CD4-positive, alpha-beta T cell treated with Interleukin-6 at 100 ng/mL for 8 hours (primary cell): ENCODE data around the gene EPHA8.

Source experiments
- DNase-seq: peaks from one replicate; pipeline ENCODE4 v3.0.0-alpha.2; 2020; ENCODE audit warnings: mixed read lengths, low spot score

The EPHA8 gene

DNA sequence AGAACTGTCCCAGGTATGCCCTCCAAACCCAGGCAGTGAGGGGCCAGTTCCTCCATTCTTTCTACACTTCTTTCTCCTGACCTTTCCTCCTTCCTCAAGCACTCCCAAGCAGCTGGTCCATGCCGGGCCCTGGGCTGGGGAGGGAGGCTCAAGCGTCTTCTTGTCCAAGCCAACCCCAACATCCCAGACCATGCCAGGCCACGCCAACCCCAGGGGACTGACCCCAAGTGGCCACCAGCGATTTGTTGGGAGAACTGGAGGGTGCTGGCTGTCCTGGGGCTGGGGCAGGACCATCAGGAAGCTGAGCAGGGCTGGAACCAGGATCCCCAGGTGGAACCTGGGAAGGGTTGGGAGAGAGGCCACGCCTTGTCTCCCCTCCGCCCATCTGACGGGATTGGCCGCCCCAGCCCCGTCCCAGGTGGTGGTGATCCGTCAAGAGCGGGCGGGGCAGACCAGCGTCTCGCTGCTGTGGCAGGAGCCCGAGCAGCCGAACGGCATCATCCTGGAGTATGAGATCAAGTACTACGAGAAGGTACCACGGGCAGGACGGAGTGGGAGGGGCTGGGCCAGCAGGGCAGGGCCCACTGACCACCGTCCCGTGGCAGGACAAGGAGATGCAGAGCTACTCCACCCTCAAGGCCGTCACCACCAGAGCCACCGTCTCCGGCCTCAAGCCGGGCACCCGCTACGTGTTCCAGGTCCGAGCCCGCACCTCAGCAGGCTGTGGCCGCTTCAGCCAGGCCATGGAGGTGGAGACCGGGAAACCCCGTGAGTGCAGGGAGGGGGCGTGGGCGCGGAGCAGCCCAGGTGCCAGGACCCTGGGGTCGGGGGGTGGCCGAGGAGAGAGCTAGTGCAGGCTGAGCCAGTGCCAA, 29.9 kb downstream of the EPHA8 start:
- no peak for DNase-seq

DNA sequence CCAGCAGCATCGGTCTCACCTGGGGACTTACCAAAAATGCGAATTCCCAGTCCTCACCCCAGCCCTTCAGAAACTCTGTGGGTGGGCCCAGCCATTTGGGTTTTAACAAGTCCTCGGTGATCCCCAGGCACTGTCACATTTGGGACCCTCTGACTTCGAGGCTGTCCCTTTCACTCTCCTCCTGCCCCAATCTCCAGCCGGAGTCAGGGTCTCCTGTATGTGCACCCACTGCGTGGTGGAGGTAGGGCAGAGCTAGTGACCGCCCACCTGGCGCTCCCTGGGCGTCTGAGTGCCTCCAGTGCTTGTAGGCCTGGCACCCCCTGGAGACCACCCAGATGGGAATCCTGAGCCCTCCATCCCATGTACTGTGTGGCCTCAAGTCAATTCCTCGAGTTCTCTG, 31.1 kb downstream of the EPHA8 start:
- no peak for DNase-seq

DNA sequence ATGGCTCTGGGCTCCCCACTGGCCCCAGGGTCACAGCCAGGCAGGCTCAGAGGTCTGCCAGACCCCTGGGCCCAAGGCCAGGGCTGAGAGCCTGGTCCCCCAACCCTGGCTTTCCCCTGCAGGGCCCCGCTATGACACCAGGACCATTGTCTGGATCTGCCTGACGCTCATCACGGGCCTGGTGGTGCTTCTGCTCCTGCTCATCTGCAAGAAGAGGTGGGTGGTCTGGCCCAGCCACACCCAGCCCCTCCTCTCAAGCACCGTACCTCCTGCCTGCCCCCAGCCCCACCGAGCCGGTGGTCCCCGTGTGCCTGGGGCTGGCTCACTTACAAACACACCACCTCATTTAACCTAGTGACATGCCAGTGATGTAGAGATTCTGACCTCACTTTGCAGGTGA, 31.8 kb downstream of the EPHA8 start:
- DNase-seq, result no peak

DNA sequence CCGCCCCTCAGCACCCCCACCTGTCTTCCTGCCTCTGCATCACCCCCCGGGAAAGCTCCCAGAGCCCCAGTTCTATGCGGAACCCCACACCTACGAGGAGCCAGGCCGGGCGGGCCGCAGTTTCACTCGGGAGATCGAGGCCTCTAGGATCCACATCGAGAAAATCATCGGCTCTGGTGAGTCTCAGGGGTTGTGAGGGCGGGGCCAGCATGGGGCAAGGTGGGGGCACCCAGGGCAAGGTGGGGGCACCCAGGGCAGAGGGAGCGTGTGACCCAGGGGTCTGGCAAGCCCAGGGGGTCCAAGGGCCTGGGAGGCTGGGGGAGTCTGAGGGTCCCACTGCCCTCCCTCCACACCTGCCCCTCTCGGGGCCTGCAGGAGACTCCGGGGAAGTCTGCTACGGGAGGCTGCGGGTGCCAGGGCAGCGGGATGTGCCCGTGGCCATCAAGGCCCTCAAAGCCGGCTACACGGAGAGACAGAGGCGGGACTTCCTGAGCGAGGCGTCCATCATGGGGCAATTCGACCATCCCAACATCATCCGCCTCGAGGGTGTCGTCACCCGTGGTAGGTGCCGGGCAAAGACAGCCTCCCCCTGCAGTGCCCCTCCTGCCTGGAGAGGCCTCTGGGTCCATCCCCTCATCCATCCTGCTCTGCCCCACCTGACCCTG, 34.1 kb downstream of the EPHA8 start:
- no peak for DNase-seq

DNA sequence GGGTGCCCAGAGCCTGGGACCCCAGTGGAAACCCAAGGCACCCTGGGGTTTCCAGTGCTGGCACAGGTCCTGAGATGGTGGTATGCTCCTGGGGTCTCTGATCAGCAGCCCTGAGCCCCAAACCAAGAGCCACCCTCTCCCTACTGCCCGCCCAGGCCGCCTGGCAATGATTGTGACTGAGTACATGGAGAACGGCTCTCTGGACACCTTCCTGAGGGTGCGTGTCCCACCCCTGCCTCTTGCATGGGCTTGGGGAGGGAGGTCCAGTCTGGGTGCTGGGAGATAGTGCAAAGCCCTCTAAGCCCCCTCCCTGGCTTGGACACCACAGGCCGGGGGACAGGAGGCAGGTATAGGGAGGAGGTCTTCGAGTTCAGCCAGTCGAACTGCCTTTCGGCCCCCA, 34.7 kb downstream of the EPHA8 start:
- DNase-seq, result no peak

DNA sequence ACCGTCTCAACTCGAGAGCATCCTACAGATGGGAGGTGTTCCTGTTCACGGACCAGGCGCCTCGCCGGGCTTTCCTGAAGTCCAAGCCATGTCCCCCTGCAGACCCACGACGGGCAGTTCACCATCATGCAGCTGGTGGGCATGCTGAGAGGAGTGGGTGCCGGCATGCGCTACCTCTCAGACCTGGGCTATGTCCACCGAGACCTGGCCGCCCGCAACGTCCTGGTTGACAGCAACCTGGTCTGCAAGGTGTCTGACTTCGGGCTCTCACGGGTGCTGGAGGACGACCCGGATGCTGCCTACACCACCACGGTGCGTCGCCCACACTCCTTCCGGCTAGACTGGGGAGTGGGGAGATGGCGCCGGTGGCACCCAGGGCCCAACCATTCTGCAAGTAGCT, 35.4 kb downstream of the EPHA8 start:
- DNase-seq, result no peak

DNA sequence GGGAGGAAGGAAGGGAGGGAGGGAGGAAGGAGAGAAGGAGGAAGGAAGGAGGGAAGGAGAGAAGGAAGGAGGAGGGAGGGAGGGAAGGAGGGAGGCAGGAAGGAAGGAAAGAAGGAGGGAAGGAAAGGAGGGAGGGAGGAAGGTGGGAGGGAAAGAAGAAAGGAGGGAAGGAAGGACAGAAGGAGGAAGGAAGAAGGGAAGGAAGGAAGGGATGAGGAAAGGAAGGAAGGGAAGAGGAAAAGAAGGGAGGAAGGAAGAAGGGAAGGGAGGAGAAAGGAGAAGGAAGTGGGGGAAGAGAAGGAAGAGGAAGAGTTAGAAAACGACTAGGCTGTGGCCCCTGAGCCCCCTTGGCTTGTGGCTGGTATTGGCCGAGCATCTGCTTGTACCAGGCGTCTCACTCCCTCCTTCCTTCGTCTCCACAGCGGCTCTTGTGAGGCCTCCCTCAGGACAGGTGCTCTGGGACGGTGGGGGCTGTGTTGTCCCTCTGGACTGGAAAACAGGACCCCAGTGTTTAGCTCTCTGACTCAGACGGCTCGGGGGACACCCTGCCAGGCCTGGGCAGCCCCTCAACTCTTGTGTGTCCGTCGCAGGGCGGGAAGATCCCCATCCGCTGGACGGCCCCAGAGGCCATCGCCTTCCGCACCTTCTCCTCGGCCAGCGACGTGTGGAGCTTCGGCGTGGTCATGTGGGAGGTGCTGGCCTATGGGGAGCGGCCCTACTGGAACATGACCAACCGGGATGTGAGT, 37.0 kb downstream of the EPHA8 start:
- no peak for DNase-seq

DNA sequence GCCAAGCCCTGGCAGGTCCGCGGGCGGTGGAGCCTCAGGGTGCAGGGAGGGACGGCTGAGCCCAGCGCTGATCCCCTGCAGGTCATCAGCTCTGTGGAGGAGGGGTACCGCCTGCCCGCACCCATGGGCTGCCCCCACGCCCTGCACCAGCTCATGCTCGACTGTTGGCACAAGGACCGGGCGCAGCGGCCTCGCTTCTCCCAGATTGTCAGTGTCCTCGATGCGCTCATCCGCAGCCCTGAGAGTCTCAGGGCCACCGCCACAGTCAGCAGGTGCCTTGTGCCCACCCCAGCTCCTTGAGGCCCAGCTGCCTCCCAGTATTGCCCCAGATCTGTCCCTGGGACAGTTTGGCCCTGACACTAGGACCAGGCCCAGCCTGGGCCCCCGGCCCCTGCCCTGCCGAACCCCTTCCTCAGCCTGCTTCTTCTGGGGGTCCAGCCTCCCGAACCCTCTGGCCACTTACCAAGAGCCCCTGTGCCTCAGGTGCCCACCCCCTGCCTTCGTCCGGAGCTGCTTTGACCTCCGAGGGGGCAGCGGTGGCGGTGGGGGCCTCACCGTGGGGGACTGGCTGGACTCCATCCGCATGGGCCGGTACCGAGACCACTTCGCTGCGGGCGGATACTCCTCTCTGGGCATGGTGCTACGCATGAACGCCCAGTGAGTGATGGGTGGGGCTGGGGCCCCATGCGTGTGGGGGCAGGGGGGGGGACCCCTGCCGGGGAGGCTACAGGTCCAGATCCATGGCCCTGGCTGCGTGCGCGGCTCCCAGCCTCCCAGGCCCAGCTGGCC, 37.7 kb downstream of the EPHA8 start:
- DNase-seq, result no peak

DNA sequence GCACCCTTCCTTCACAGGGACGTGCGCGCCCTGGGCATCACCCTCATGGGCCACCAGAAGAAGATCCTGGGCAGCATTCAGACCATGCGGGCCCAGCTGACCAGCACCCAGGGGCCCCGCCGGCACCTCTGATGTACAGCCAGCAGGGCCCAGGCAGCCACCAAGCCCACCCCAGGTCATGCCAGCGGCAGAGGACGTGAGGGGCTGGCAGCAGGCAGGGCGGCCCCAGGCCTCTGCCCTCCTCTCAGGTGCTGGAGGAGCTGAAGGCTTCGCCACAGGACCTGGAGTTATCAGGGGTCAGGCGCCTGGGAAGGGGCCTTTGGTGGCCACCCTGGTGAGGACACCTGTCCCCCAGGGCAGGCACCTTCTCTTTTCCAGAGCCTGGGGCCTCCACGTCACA, 38.3 kb downstream of the EPHA8 start:
- no peak for DNase-seq

DNA sequence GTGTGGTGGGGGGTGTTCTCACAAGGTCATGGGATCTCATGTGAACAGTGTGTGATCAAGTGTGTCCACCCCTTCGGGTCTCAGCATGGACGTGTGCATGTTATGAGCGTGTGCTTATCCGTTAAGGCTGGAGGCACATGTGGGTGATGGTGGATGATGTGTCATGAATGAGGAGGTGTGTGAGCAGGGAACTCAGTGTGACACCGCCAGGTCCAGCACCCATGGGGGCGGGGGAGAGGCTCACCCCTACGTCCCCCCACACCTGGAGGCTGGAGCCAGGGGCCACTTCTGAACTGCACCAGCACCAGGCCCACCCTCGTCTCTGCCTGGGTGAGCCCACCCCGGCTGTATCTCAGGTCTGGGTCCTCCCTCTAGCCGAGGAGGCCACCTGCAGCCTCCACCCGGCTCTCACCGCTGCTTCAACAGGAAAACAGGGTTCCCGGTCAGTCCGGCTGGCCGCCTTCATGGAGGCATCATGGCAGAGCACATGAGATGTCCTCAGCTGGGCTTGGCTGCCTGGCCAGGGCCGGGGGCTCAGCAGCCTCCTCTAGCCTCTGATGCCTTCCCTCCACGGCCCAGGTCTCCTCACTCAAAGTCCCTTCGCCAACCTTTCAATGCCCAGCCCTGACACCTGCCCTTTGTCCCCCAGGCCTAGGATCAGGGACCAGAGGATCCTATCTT, 38.9 kb downstream of the EPHA8 start:
- no peak for DNase-seq

DNA sequence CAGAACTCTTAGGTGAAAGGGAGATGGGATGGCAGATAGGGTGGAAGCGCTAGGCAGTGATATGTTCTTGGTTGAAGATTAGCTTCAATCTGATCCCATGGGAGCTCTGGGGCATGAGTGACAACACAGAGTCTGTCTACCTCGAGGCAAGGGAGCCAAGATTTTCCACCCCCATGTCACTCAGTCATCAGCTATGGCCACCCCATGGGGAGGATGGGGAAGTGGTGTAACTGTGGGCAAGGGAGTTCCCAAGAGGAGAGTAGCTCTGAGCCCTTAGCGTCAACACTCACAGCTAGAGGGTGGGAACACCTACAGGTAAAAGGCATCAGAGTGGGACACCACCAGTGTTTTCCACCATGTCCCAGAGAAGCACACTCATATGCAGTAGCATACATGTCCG, 42.9 kb downstream of the EPHA8 start:
- DNase-seq, result no peak

DNA sequence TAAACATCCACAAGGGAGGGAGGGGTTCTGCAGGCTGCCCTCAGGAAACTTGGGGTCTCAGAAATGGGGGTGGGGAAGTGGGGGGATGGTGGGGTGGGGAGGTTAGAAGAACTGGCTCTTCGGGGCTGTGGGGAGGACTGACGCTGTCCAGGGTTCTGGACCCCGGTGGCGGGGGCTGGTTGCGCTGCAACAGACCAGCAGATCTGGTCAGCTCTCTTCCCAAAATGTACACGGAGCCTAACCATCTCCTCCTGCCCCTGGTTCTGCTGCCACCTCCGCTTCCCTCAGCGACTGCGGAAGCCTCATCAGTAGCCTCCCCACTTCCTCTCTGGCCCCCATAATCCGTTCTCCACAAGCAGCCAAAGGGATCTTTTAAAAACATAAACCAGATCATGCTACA, 43.9 kb downstream of the EPHA8 start:
- no peak for DNase-seq

DNA sequence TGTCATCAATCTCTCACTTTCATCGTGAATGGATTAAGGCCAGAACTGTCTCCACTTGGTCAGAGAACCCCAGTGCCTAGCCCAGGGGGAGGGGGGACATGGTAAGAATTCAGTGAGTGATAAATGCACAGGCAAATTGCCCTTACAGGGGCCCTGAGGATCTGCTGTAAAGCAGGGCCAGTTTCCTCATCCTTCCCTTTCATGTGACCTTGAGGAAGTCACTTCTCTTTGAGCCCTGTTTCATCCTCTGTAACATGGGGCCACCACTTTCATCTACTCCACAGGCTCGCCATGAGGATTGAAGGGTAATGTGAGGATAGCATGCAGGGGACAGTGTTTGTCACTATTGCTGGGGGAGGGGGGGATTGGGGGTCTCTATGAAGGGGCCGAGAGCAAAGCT, 45.1 kb downstream of the EPHA8 start:
- DNase-seq, result no peak

DNA sequence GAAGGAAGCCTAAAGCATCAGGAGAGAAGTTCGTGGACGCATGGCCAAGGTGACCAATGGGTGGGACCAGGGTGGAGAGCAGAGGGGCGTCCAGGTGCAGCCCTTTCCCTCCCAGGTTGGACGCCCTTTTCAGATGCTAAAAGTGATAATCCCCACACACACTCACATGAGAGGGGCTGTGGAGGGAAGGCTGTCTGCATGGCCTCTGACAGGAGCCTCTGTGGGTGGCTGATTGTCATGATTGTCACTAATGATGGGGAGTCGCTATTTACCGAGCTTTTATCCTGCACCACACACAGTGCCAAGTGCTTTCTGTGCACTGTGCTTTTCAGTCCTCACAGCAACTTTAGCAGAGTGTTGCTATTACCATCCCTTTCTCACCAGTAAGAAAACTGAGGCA, 46.0 kb downstream of the EPHA8 start:
- DNase-seq, result no peak

DNA sequence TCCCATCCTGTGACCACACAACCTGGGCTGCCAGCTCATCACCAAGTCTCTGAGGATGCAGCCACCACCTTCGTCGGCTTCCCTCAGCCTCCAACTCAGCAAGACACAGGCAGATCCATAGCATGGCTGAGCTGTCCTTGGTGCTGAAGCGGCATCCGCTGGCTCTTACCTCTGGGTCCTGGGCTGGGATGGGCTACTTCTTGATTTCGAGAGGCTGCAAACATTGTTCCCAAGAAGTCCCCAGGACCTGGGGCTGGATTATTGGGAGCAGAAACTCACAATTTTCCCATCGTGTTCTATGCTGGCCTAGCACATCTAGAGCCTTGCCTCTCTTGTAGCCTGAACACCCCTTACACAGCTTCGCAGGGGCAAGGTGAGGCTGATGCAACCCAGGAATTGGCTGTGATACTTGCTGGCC, 48.2 kb downstream of the EPHA8 start:
- no peak for DNase-seq

DNA sequence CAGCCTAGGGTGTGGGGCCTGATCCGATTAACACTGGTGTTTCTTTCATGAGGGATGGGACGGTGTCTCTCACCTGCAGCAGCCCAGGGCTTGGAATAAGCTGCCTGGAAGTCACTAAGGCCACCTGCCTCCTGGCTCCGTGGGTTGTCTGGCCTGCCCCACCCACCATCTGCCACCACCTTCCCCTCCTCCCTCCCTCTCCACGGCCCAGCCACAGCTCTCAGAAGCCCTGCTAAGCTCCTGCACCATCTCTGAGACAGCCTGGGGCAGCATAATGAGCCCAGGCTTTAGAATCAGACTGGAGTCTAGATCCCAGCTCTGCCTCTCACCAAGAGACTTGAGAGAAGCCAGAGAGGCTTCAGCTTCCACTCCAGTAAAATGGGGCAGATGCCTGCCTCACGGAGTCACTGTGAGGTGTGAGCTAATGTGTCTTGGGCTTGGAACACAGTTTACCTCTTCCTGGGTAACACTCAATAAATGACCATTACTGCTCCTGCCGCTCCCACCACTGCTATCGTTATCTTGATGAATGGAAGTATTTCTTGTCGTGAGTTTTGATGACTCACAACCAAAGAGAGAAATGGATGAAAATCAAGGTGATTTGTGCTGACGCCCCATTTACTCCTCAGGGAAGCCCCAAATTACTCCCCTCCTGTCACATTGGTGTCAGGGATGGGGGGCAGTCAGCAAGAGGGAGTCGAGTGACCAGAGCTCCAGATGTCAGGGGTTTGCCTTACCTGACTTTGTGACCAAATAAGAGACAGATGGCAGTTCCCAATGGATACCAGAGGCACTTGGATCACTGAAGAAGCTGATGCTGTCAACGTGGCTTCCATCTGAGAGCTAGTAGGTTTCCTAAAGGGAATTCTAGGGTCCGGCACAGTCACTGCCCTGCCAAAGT, 49.6 kb downstream of the EPHA8 start:
- DNase-seq, result no peak

DNA sequence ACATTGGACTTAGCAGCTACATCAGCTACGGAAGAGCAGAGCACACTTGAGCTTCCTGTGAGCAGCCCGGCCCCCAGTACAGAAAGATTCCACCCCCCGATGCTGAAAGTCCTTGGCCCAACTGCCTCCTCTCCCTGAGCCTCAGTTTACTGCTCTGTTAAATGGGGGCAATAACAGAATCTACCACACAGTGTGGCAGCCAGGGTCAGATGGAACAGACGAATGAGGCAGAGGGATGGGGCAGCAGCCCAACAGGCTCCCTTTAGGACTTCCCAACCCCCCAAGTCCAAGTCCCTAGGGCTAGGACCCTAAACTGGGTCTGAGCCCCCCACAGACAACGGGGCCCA, 50.3 kb downstream of the EPHA8 start:
- no peak for DNase-seq

DNA sequence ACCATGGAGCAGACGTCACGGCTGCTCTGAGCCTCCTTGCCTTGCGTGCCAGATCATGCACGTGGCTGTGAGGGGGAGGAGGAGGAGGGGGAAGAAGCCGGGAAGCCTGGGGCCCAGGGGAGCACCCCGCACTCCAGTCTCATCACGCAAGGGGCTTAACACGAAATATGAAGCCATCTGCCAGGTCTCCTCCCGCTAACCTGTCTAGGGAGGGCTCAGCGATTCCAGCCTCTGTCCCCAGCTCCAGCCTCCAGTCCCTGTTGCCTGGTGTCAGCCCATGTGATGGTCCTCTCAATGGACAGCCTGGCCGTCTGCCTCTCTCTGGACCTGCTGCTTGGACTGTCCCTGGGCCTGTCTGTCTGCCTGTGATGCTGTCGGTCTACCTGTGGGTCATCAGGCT, 50.7 kb downstream of the EPHA8 start:
- DNase-seq, result no peak

DNA sequence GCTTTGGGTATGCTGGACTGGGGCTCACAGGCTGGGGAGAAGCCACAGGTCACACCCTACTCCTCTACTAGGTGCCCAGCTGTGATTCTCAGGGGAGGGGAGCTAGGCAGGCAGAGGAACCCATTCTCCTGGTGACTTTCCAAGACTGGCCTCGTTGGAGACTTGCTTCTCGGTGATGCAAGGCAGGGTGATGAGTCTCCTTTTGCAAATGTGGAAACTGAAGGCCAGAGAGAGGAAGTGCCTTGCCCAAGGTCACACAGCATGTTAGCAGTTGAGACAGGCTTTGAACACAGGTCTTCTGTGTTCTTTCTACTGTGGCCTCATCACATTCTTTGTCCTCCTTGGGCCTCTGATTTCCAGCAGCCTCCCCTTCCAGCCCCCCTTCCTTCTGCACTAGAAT, 52.6 kb downstream of the EPHA8 start:
- DNase-seq, result no peak

DNA sequence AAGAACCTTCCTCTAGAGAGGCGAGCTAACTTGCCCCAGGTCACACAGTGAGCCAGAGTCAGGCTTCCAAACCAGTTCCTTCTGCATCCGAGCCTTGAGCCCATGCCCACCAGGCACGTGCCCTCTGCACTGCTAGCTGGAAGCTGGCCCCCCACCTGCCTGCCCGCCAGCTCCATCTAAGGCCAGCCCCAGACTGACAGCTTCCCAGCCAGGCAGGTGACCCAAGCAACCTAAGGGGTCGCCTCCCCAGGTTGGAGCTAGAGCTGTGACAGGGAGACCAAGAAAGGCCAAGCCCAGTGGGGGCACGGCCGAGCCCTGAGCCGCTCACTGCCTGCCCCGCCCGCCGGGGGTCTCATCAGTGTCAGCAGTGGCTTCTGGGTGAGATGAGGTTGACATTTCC, 53.3 kb downstream of the EPHA8 start:
- DNase-seq, result no peak

DNA sequence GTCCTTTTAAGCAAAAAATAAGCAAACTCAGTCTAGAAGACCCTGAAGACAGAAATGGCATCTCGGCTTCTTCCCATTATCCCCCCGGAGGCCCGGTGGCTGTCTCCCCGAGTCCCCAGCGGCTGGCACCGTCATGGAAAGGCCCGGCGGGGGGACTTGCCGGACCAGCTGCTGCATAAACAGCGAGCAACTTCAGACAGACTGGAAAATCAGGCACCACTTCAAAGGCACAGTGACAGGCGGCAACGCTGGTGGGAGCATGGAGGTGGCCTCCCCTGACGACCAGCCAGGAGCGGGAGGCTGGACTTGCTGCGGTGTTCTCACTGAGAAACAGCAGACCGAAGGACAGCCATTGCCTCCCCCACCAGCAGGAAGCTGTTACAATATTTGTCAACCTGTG, 54.8 kb downstream of the EPHA8 start:
- DNase-seq, result no peak
